BJ (cell line): ENCODE measurements around the gene USP40. TPM values are rescaled to one million over a fixed set of nuclear protein-coding genes. Genes with fewer than 3 reads are reported as not detected.

Experiments
- CTCF ChIA-PET: fragments of 350-600 bp; formaldehyde crosslinking; extraction: SDS; loops from one replicate; lab custom pipeline; 2021; ENCODE audit warnings: antibody characterized with exemption, inconsistent platforms; lab: Yijun Ruan, JAX
- POLR2A ChIA-PET: fragments of 300-600 bp; sonication (Branson Sonifier 250); formaldehyde crosslinking; extraction: SDS; loops from one replicate; lab custom pipeline; 2021; ENCODE audit warnings: antibody characterized with exemption; lab: Charles Lee
- DNase-seq: peaks from one replicate; pipeline ENCODE4 v3.0.0-alpha.2; 2011; ENCODE audit warnings: low read depth
- H3K27me3 ChIP-seq: 2 replicates; pipeline ENCODE4 v1.6.0; 2011; ENCODE audit warnings: low read length; ENCODE audit not compliant: control insufficient read depth, insufficient read depth
- H3K36me3 ChIP-seq: 2 replicates; pipeline ENCODE4 v1.5.1; 2011; ENCODE audit warnings: low read length; ENCODE audit not compliant: control insufficient read depth, insufficient read depth
- H3K4me3 ChIP-seq: 2 replicates; pipeline ENCODE4 v1.5.1; 2011; ENCODE audit warnings: low read depth, mild to moderate bottlenecking, control low read depth, low read length
- polyA plus RNA-seq: library from polyadenylated mRNA; depleted of rRNA; stranded (reverse); fragments of >200 nt; gene quantifications from 2 replicates; pipeline ENCODE4 v1.2.3, GENCODE V29; 2011
- TF ChIP-seq, protein P1 (sequence below): IDR thresholded peaks from 2 replicates; pipeline ENCODE4 v1.5.1; 2011; ENCODE audit warnings: low read depth, mild to moderate bottlenecking, control low read depth, inconsistent platforms, low read length, moderate library complexity; ENCODE audit not compliant: insufficient read depth

Gene USP40
- polyA plus RNA-seq, 1 experiment = 48.9 TPM

DNA sequence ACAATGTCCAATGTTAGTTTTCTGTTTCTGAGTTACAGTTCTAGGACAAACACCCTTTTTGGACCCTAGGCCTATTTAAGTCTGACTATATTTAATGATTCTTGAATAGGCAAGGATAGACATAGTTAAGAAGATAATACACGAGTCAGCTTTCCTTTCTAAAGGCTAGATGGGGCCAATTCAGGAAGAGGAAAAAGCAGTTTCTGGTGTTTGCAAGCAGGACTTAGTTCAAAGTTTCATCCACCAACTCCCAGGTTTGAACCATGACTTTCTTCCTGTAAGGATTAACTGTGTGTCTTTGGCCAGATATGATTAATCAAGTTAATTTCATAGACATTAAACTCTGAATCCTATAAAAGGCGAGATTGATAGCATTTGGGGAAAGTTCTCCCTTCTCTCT, 66.7 kb downstream of the USP40 start:
- ChIA-PET CTCF (no interaction called here), POLR2A (no interaction called here)
- Histone ChIP-seq H3K27me3 (no peaks in the 10 kb centered on the region), H3K4me3 (no peak overlapping the region), H3K36me3 (peaks cover 1% of the 10 kb centered on the region; the same call in 1 of the 2 replicates)
- TF ChIP-seq, protein P1, sequence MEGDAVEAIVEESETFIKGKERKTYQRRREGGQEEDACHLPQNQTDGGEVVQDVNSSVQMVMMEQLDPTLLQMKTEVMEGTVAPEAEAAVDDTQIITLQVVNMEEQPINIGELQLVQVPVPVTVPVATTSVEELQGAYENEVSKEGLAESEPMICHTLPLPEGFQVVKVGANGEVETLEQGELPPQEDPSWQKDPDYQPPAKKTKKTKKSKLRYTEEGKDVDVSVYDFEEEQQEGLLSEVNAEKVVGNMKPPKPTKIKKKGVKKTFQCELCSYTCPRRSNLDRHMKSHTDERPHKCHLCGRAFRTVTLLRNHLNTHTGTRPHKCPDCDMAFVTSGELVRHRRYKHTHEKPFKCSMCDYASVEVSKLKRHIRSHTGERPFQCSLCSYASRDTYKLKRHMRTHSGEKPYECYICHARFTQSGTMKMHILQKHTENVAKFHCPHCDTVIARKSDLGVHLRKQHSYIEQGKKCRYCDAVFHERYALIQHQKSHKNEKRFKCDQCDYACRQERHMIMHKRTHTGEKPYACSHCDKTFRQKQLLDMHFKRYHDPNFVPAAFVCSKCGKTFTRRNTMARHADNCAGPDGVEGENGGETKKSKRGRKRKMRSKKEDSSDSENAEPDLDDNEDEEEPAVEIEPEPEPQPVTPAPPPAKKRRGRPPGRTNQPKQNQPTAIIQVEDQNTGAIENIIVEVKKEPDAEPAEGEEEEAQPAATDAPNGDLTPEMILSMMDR = no peak
- DNase-seq = no peak

DNA sequence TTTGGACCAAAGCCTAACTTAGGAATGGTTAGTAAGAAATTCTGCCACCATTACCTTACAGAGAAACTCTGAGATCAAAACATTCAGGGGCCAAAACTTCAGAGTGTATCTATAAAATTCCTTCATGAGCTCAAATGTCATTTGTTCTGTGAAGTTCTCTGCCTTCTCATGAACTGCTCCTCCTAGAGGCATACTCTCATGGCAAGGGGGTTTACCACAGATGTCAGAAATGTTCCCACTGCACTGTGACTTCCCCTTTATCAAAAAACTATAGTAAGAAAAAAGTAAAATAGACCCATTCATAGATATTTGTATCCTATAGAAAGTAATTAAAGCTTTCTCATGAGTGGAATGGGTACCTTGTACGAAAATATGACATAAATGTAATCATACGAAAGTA, 68.5 kb downstream of the USP40 start:
- Histone ChIP-seq H3K36me3 (peaks cover 4% of the 10 kb centered on the region), H3K4me3 (no peak overlapping the region), H3K27me3 (no peaks in the 10 kb centered on the region)
- ChIA-PET CTCF (interaction anchor here (0.6 to 1.4 kb wide), 3 partner anchors 16 to 57 kb away, joined by 3 to 4 read pairs (median 3); no protein-coding TSS in a partner anchor), POLR2A (no interaction called here)
- DNase-seq = no peak
- TF ChIP-seq, protein P1 = no peak

DNA sequence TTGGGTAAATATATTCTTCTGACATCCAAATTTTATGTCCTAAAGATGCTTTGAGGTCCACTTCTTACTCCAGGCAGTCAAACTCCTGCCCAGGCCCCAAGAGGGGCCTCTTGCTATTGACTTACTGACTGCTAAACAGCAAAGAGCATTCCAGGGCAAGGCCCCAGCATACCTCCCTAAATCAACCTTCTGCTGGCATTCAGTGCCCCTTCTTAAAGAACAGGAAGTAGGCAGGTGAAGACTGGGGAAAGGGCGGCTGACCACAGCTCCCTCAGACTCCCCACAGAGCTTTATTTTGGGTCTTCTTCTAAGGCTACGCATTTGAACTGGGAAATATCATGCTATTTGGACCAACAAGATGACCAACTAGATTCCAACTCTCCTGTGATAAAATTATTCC, 68.9 kb downstream of the USP40 start:
- POLR2A ChIA-PET = no interaction called here
- H3K36me3 ChIP-seq = peaks cover 4% of the 10 kb centered on the region
- CTCF ChIA-PET = no interaction called here
- H3K4me3 ChIP-seq = no peak overlapping the region
- DNase-seq = no peak
- TF ChIP-seq, protein P1 = no peak
- no peaks in the 10 kb centered on the region for H3K27me3 ChIP-seq

GRCh38 chr2:233495503-233496496, 70.8 kb downstream of the USP40 start:
- CTCF ChIA-PET = interaction anchor here (1.1 kb wide), 1 partner anchor 21 kb away, joined by 3 read pairs; no protein-coding TSS in a partner anchor
- POLR2A ChIA-PET = no interaction called here
- Histone ChIP-seq H3K27me3 (no peaks in the 10 kb centered on the region), H3K4me3 (no peak overlapping the region), H3K36me3 (peaks cover 4% of the 10 kb centered on the region)
- DNase-seq = no peak
- TF ChIP-seq, protein P1 = no peak

DNA sequence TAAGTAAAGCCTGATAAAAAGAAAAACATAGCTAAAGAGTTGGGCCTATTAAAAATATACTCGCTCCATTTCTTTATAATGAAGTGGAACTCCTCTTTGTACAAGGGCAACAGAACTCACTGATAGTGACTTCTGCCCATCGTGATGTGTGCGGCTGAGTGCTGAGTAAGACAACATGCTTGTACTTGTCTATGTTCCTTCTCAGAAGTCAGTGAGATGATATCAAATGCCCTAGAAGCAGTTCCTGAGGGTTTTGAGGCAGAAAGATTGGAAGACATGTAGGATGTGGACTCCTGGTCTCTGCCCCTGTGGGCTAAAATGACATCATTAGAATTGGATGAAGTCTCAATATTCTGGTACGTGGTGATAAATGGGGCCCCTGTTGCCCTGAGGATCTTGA, 73.8 kb downstream of the USP40 start:
- DNase-seq = no peak
- ChIA-PET CTCF (no interaction called here), POLR2A (no interaction called here)
- no peaks in the 10 kb centered on the region for H3K27me3 ChIP-seq
- peaks cover 4% of the 10 kb centered on the region for H3K36me3 ChIP-seq
- TF ChIP-seq, protein P1 = no peak
- H3K4me3 ChIP-seq = no peak overlapping the region
